Peyer's patch (tissue), 4 donors: Measurements from ENCODE around the gene PRKCA.

ENCODE experiments used
- CTCF ChIP-seq, 6 experiments: fragments of 450-650 bp in 4 of 6; fragments of 200-600 bp in 2 of 6; sonication (generic) in 1 of 6; IDR thresholded peaks; one replicate each; pipeline ENCODE4 v1.5.1; 2017 to 2019; ENCODE audit warnings: antibody characterized with exemption in 6 of 6, mild to moderate bottlenecking in 3 of 6, moderate library complexity in 1 of 6
- POLR2A ChIP-seq, 2 donors: fragments of 450-650 bp; IDR thresholded peaks; one replicate each; pipeline ENCODE4 v1.5.1; 2017; ENCODE audit warnings: antibody characterized with exemption in 2 of 2, mild to moderate bottlenecking in 2 of 2, moderate library complexity in 2 of 2

GRCh38 chr17:66283971-66284370 lies 18.4 kb upstream of the PRKCA start:
- TF ChIP-seq POLR2A (IDR thresholded peaks at IDR 0.05): no peak
- TF ChIP-seq CTCF (IDR thresholded peaks at IDR 0.05): no peak
